DOHH2 (cell line): ENCODE data around the gene SYTL5.
"Not testable (repeated sequence)": the region's sequence is repeated elsewhere in the genome, so short reads cannot be mapped to it uniquely, and the experiment has no call there.

ENCODE experiments used
- CTCF ChIP-seq: fragments of 200-600 bp; sonication (generic); IDR thresholded peaks from one replicate; pipeline ENCODE4 v1.5.1; 2014; ENCODE audit warnings: antibody characterized with exemption, mild to moderate bottlenecking, low read depth, low read length; ENCODE audit not compliant: poor library complexity, severe bottlenecking
- EZH2phosphoT487 ChIP-seq: fragments of 200-600 bp; sonication (generic); IDR thresholded peaks from 2 replicates; pipeline ENCODE4 v1.6.1; 2017; ENCODE audit warnings: borderline replicate concordance, mild to moderate bottlenecking, antibody characterized with exemption, low read length, moderate library complexity, mixed read lengths

DNA sequence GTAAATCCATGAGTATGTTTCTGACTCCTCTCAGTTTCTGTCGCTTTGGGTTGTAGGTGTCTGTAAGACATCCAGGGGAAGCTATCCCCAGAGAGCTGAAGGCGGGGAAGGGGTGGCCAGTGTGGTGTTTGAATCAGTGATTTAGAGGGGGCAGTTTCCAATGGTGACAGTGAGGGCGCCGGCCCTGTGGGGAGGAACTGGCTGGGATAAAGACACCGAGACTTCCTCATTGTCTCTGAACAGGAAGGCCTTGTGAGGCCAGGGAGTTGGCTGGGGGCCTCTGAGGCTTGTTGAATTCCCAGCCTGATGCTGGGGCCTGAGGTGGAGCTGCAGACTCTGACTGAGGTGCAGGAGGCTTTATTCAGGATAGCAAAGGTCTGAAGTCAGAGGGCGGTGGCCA is 15.1 kb upstream of the SYTL5 start:
- TF ChIP-seq CTCF, EZH2phosphoT487: not testable (repeated sequence)
